T-helper 1 cell treated with Interleukin-12 subunit alpha and Interleukin-12 subunit beta and Interleukin-4 antibody, amounts not matched to agents 30 ng/mL and 1 ng/mL, for 36 hours (primary cell): Measurements from ENCODE around the gene ZNF302. TPM values are rescaled to one million over a fixed set of nuclear protein-coding genes. Genes with fewer than 3 reads are reported as not detected.
"Not testable (repeated sequence)": the region's sequence is repeated elsewhere in the genome, so short reads cannot be mapped to it uniquely, and the experiment has no call there.

Experiments used
- intact Hi-C: fragments of 100-400 bp; cut with micrococcal nuclease; formaldehyde crosslinking; loops from one replicate; pipeline ENCODE4 v1.15.1; 2024
- total RNA-seq: library from RNA; stranded (reverse); gene quantifications from 2 replicates; pipeline ENCODE4 v1.2.3, GENCODE V29; 2022

Gene ZNF302
- total RNA-seq, 1 donor from 2014 or later, result 23.9 TPM

GRCh38 chr19:34669305-34669704, 8.2 kb upstream of the ZNF302 start:
- intact Hi-C loops, result no loop called here

- intact Hi-C loops, result no loop called here
Observed at GRCh38 chr19:34671972-34672371, 5.5 kb upstream of the ZNF302 start.

- intact Hi-C loops, result no loop called here
Observed at GRCh38 chr19:34673590-34673989, 3.9 kb upstream of the ZNF302 start.

- intact Hi-C loops, result loop anchor here (5.0 kb wide), 4 partner anchors 287 to 1072 kb away; partner anchors contain the start of genes LIN37, PSENEN, U2AF1L4 and ZNF792
Observed at GRCh38 chr19:34675250-34675649, 2.2 kb upstream of the ZNF302 start.

GRCh38 chr19:34675919-34676318, 1.6 kb upstream of the ZNF302 start:
- intact Hi-C loops, result loop anchor here (2.0 to 5.0 kb wide), 6 partner anchors 37 to 1071 kb away; partner anchors contain the start of genes LIN37, PSENEN, U2AF1L4 and UBA2

GRCh38 chr19:34676697-34677385, 637 bp upstream of the ZNF302 start, which contains the start of gene SCGB2B2:
TSS of gene SCGB2B2 (minus strand) at chr19:34677159. CDS start at chr19:34594563, 82,596 bp downstream.
- intact Hi-C loops, result loop anchor here (1.0 to 5.0 kb wide), 11 partner anchors 10 to 1070 kb away; partner anchors contain the start of genes LIN37, LSM14A, PSENEN and U2AF1L4

- intact Hi-C loops, result loop anchor here (5.0 kb wide), 4 partner anchors 284 to 1069 kb away; partner anchors contain the start of genes LIN37, PSENEN, U2AF1L4 and ZNF792
Observed at GRCh38 chr19:34678085-34678412, 571 bp downstream of the ZNF302 start.

GRCh38 chr19:34678421-34678820, 943 bp downstream of the ZNF302 start:
- intact Hi-C loops, result loop anchor here (5.0 kb wide), 4 partner anchors 284 to 1069 kb away; partner anchors contain the start of genes LIN37, PSENEN, U2AF1L4 and ZNF792

GRCh38 chr19:34681478-34681877, 4.0 kb downstream of the ZNF302 start:
- intact Hi-C loops, result no loop called here

GRCh38 chr19:34685266-34685665, 7.8 kb downstream of the ZNF302 start:
- intact Hi-C loops, result not testable (repeated sequence)

- intact Hi-C loops, result no loop called here
Observed at GRCh38 chr19:34686455-34686854, 9.0 kb downstream of the ZNF302 start.

GRCh38 chr19:34687348-34687747, 9.9 kb downstream of the ZNF302 start:
- intact Hi-C loops, result no loop called here

GRCh38 chr19:34688592-34688991, 11.1 kb downstream of the ZNF302 start:
- intact Hi-C loops, result no loop called here

GRCh38 chr19:34690372-34690771, 12.9 kb downstream of the ZNF302 start:
- intact Hi-C loops, result no loop called here

GRCh38 chr19:34692549-34692948, 15.1 kb downstream of the ZNF302 start:
- intact Hi-C loops, result no loop called here

- intact Hi-C loops, result no loop called here
Observed at GRCh38 chr19:34707661-34708060, 30.2 kb downstream of the ZNF302 start.

- intact Hi-C loops, result loop anchor here (1.0 to 5.0 kb wide), 6 partner anchors 35 to 935 kb away; partner anchors contain the start of genes SCGB2B2 and ZNF302
Observed at GRCh38 chr19:34711890-34712289, 34.4 kb downstream of the ZNF302 start.

- intact Hi-C loops, result loop anchor here (1.0 to 5.0 kb wide), 6 partner anchors 36 to 935 kb away; partner anchors contain the start of genes SCGB2B2 and ZNF302
Observed at GRCh38 chr19:34712395-34713261, 35.1 kb downstream of the ZNF302 start.

- intact Hi-C loops, result loop anchor here (2.0 to 5.0 kb wide), 4 partner anchors 36 to 936 kb away; partner anchors contain the start of genes SCGB2B2 and ZNF302
Observed at GRCh38 chr19:34713262-34713637, 35.8 kb downstream of the ZNF302 start.

GRCh38 chr19:34715357-34715756, 37.9 kb downstream of the ZNF302 start:
- intact Hi-C loops, result no loop called here

GRCh38 chr19:34722353-34722752, 44.9 kb downstream of the ZNF302 start:
- intact Hi-C loops, result no loop called here

GRCh38 chr19:34725400-34725799, 47.9 kb downstream of the ZNF302 start:
- intact Hi-C loops, result loop anchor here (5.0 kb wide), 1 partner anchor 1962 kb away; the partner anchor contains the start of gene ZNF567
